ENCODE data around the gene ZNF546. TPM values are rescaled to one million over a fixed set of nuclear protein-coding genes. Genes with fewer than 3 reads are reported as not detected.

Gene ZNF546
- total RNA-seq, 1 experiment from 2014 or later, result 5.2 TPM

- no TSS peak for BruUV-seq (replicated peaks)
- H3K27ac Mint-ChIP-seq (ENCODE audit: low read depth, unreplicated experiment), result no peak overlapping the region
Measured at GRCh38 chr19:39987596-39987995, 9.3 kb upstream of the ZNF546 start.

GRCh38 chr19:39993605-39994004 is 3.3 kb upstream of the ZNF546 start:
- CTCF ChIA-PET, result no interaction called here

More at GRCh38 chr19:39987596-39987995, 9.3 kb upstream of the ZNF546 start:
- ChIA-PET CTCF (no interaction called here), POLR2A (interaction anchor here (1.9 kb wide), 1 partner anchor 552 kb away, joined by 3 read pairs; the partner anchor contains the start of gene RPS16)
- Mint-ChIP-seq H3K36me3 (ENCODE audit: insufficient read depth, unreplicated experiment) (peaks cover 15% of the 10 kb centered on the region), H3K27me3 (ENCODE audit: insufficient read depth, unreplicated experiment) (no peaks in the 10 kb centered on the region), H3K9me3 (ENCODE audit: unreplicated experiment) (peaks cover 13% of the 10 kb centered on the region), H3K4me3 (ENCODE audit: unreplicated experiment) (no peak overlapping the region), H3K4me1 (ENCODE audit: insufficient read depth, unreplicated experiment) (peaks cover 11% of the 10 kb centered on the region)
- intact Hi-C loops (cut with micrococcal nuclease), result no loop called here
- no peak for DNase-seq (ENCODE audit: unreplicated experiment)
- TF ChIP-seq, protein P1, sequence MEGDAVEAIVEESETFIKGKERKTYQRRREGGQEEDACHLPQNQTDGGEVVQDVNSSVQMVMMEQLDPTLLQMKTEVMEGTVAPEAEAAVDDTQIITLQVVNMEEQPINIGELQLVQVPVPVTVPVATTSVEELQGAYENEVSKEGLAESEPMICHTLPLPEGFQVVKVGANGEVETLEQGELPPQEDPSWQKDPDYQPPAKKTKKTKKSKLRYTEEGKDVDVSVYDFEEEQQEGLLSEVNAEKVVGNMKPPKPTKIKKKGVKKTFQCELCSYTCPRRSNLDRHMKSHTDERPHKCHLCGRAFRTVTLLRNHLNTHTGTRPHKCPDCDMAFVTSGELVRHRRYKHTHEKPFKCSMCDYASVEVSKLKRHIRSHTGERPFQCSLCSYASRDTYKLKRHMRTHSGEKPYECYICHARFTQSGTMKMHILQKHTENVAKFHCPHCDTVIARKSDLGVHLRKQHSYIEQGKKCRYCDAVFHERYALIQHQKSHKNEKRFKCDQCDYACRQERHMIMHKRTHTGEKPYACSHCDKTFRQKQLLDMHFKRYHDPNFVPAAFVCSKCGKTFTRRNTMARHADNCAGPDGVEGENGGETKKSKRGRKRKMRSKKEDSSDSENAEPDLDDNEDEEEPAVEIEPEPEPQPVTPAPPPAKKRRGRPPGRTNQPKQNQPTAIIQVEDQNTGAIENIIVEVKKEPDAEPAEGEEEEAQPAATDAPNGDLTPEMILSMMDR (IDR thresholded peaks at IDR 0.05; ENCODE audit: unreplicated experiment), result no peak

GRCh38 chr19:39994361-39994760 is 2.5 kb upstream of the ZNF546 start:
- peaks cover 6% of the 10 kb centered on the region for H3K36me3 Mint-ChIP-seq (ENCODE audit: insufficient read depth, unreplicated experiment)
- H3K4me3 Mint-ChIP-seq (ENCODE audit: unreplicated experiment), result no peak overlapping the region
- H3K4me1 Mint-ChIP-seq (ENCODE audit: insufficient read depth, unreplicated experiment), result peaks cover 22% of the 10 kb centered on the region
- no peaks in the 10 kb centered on the region for H3K27me3 Mint-ChIP-seq (ENCODE audit: insufficient read depth, unreplicated experiment)
- no peak overlapping the region for H3K27ac Mint-ChIP-seq (ENCODE audit: low read depth, unreplicated experiment)
- intact Hi-C loops (cut with micrococcal nuclease), result no loop called here
- ChIA-PET POLR2A (interaction anchor here (4.3 kb wide), 1 partner anchor 24 kb away, joined by 38 read pairs; the partner anchor contains the start of gene PSMC4), CTCF (no interaction called here)
- no peak for DNase-seq (ENCODE audit: unreplicated experiment)
- TF ChIP-seq, protein P1 (IDR thresholded peaks at IDR 0.05; ENCODE audit: unreplicated experiment), result no peak
- BruUV-seq (replicated peaks), result no TSS peak
- H3K9me3 Mint-ChIP-seq (ENCODE audit: unreplicated experiment), result peaks cover 11% of the 10 kb centered on the region

More at GRCh38 chr19:39993605-39994004, 3.3 kb upstream of the ZNF546 start:
- intact Hi-C loops (cut with micrococcal nuclease), result no loop called here
- H3K4me3 Mint-ChIP-seq (ENCODE audit: unreplicated experiment), result no peak overlapping the region
- H3K27ac Mint-ChIP-seq (ENCODE audit: low read depth, unreplicated experiment), result no peak overlapping the region
- H3K36me3 Mint-ChIP-seq (ENCODE audit: insufficient read depth, unreplicated experiment), result peaks cover 6% of the 10 kb centered on the region
- H3K4me1 Mint-ChIP-seq (ENCODE audit: insufficient read depth, unreplicated experiment), result peaks cover 22% of the 10 kb centered on the region
- TF ChIP-seq, protein P1 (IDR thresholded peaks at IDR 0.05; ENCODE audit: unreplicated experiment), result no peak
- no peaks in the 10 kb centered on the region for H3K27me3 Mint-ChIP-seq (ENCODE audit: insufficient read depth, unreplicated experiment)
- BruUV-seq (replicated peaks), result no TSS peak
- no peak for DNase-seq (ENCODE audit: unreplicated experiment)
- POLR2A ChIA-PET, result no interaction called here
- peaks cover 11% of the 10 kb centered on the region for H3K9me3 Mint-ChIP-seq (ENCODE audit: unreplicated experiment)

DNA sequence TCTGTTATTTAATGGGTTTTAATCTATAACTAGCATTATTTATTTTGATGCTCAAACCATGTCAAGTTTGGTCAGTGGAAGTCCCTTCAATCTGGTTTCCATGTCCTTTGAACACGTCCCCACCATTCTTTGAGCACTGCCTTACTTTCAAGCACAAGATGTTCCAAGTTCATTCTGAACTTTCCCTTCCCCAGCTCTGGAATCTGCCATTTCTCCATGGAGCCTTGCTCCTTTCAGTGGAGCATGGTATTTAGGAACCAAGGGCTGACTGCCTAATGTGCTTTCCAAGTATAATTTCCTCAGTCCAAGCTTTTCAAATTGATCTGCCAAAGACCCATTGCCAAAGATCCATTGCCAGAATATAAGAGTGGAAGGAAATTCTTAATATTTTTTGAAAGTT is 1.1 kb upstream of the ZNF546 start:
- H3K36me3 Mint-ChIP-seq (ENCODE audit: insufficient read depth, unreplicated experiment), result peaks cover 6% of the 10 kb centered on the region
- H3K9me3 Mint-ChIP-seq (ENCODE audit: unreplicated experiment), result peaks cover 11% of the 10 kb centered on the region
- no TSS peak for BruUV-seq (replicated peaks)
- H3K27ac Mint-ChIP-seq (ENCODE audit: low read depth, unreplicated experiment), result peak overlapping the region; percentile 93
- intact Hi-C loops (cut with micrococcal nuclease), result loop anchor here (2.0 kb wide), 1 partner anchor 95 kb away; the partner anchor contains the start of gene ZNF780A
- ChIA-PET POLR2A (interaction anchor here (0.8 to 4.3 kb wide), 5 partner anchors 9 to 150 kb away, joined by 3 to 38 read pairs (median 16); partner anchors contain the start of genes FBL, PSMC4 and ZNF780A), CTCF (interaction anchor here (0.7 kb wide), 1 partner anchor 124 kb away, joined by 3 read pairs; no protein-coding TSS in a partner anchor)
- H3K27me3 Mint-ChIP-seq (ENCODE audit: insufficient read depth, unreplicated experiment), result no peaks in the 10 kb centered on the region
- no peak for DNase-seq (ENCODE audit: unreplicated experiment)
- H3K4me1 Mint-ChIP-seq (ENCODE audit: insufficient read depth, unreplicated experiment), result peaks cover 22% of the 10 kb centered on the region
- H3K4me3 Mint-ChIP-seq (ENCODE audit: unreplicated experiment), result peak overlapping the region; percentile 91
- TF ChIP-seq, protein P1 (IDR thresholded peaks at IDR 0.05; ENCODE audit: unreplicated experiment), result no peak
